GM12878 (cell line): Measurements from ENCODE around the gene L1TD1. TPM values are rescaled to one million over a fixed set of nuclear protein-coding genes. Genes with fewer than 3 reads are reported as not detected.

ENCODE experiments used
- ATAC-seq: fragments of 200-7000 bp; cut with Tn5 transposase; 3 replicates; pipeline ENCODE4 v1.9.1; 2020; ENCODE audit warnings: mild to moderate bottlenecking, moderate library complexity
- BruUV-seq: library from RNA; stranded (reverse); fragments of 400-500 nt; replicated peaks from 2 replicates; lab custom pipeline; 2021; lab: Mats Ljungman, UMichigan
- CTCF ChIA-PET: fragments of 300-600 bp; sonication (Branson Sonifier 250); formaldehyde crosslinking; extraction: SDS; loops from one replicate; lab custom pipeline; 2021; ENCODE audit warnings: inconsistent platforms; lab: Yijun Ruan, JAX
- POLR2A ChIA-PET: fragments of 350-600 bp; formaldehyde crosslinking; extraction: SDS; loops from one replicate; lab custom pipeline; 2021; ENCODE audit warnings: inconsistent platforms; lab: Charles Lee
- RAD21 ChIA-PET: fragments of 300-600 bp; sonication (Branson Sonifier 250); formaldehyde crosslinking; loops from one replicate; lab custom pipeline; 2023; ENCODE audit warnings: antibody characterized with exemption; ENCODE audit not compliant: unreplicated experiment; lab: Charles Lee
- SMC1A ChIA-PET: fragments of 300-600 bp; sonication (Branson Sonifier 250); formaldehyde crosslinking; loops from one replicate; lab custom pipeline; 2023; ENCODE audit not compliant: unreplicated experiment, uncharacterized antibody; lab: Charles Lee
- DNase-seq: peaks from one replicate; pipeline ENCODE4 v3.0.0-alpha.2; 2011; ENCODE audit warnings: low read depth, low spot score
- FAIRE-seq: peaks from 3 replicates; lab custom pipeline; 2011; peaks lifted over from hg19 to GRCh38; lab: Jason Lieb, UNC
- H2AFZ ChIP-seq: 2 replicates; pipeline ENCODE4 v1.6.0; 2011; ENCODE audit warnings: low read depth, low read length, control low read depth; ENCODE audit not compliant: control insufficient read depth
- H3K27ac ChIP-seq: 2 replicates; pipeline ENCODE4 v1.5.1; 2011; ENCODE audit warnings: control low read depth; ENCODE audit not compliant: control insufficient read depth, insufficient read depth
- H3K27me3 ChIP-seq, 2 experiments: replicated peaks in 1 of 2; 2 replicates each; pipeline versions ENCODE4 v1.6.0 to v1.6.1; 2011; ENCODE audit warnings: low read length in 1 of 2; ENCODE audit not compliant: control insufficient read depth in 2 of 2, insufficient read depth in 2 of 2
- H3K36me3 ChIP-seq, 2 experiments: 2 replicates each; pipeline ENCODE4 v1.5.1; 2011; ENCODE audit warnings: low read length in 1 of 2; ENCODE audit not compliant: control insufficient read depth in 2 of 2, insufficient read depth in 2 of 2
- H3K4me1 ChIP-seq: 2 replicates; pipeline ENCODE4 v1.6.1; 2011; ENCODE audit warnings: mild to moderate bottlenecking, low read length, moderate library complexity, mixed read lengths; ENCODE audit not compliant: control insufficient read depth, insufficient read depth
- H3K4me2 ChIP-seq: 2 replicates; pipeline ENCODE4 v1.6.0; 2011; ENCODE audit warnings: control low read depth; ENCODE audit not compliant: control insufficient read depth, insufficient read depth
- H3K4me3 ChIP-seq: fragments of 200-600 bp; sonication (generic); 2 replicates; pipeline ENCODE4 v1.5.1; 2016
- H3K79me2 ChIP-seq: 2 replicates; pipeline ENCODE4 v1.6.0; 2011; ENCODE audit warnings: low read length; ENCODE audit not compliant: control insufficient read depth, insufficient read depth
- H3K9ac ChIP-seq: 2 replicates; pipeline ENCODE4 v1.8.0; 2011; ENCODE audit warnings: low read length, control low read depth, mixed read lengths; ENCODE audit not compliant: control insufficient read depth, insufficient read depth
- H3K9me3 ChIP-seq: replicated peaks from 3 replicates; pipeline ENCODE4 v1.5.1; 2011; ENCODE audit warnings: mild to moderate bottlenecking, low read length; ENCODE audit not compliant: control insufficient read depth, insufficient read depth
- H4K20me1 ChIP-seq: 2 replicates; pipeline ENCODE4 v1.6.0; 2011; ENCODE audit not compliant: control insufficient read depth, insufficient read depth
- CBFB ChIP-seq: IDR thresholded peaks from 2 replicates; pipeline ENCODE4 v1.6.1; 2016; ENCODE audit warnings: antibody characterized with exemption, low read depth
- JUND ChIP-seq: IDR thresholded peaks from 2 replicates; pipeline ENCODE4 v1.6.1; 2012; ENCODE audit warnings: low read depth, mild to moderate bottlenecking, low read length, improper control_type of control experiment, moderate library complexity
- MEF2A ChIP-seq: IDR thresholded peaks from 2 replicates; pipeline ENCODE4 v1.6.1; 2011; ENCODE audit warnings: low read depth, mild to moderate bottlenecking, low read length, moderate library complexity; ENCODE audit not compliant: insufficient read depth
- NRF1 ChIP-seq: conservative IDR thresholded peaks from 2 replicates; pipeline ENCODE4 v1.6.1; 2011; ENCODE audit warnings: mild to moderate bottlenecking, low read depth, low read length, improper control_type of control experiment
- PAX8 ChIP-seq: fragments of 450-650 bp; IDR thresholded peaks from 2 replicates; pipeline ENCODE4 v1.6.1; 2017; ENCODE audit warnings: mild to moderate bottlenecking, moderate library complexity
- SRF ChIP-seq, 2 experiments: IDR thresholded peaks; 2 replicates each; pipeline ENCODE4 v1.6.1; 2011; ENCODE audit warnings: low read depth in 2 of 2, low read length in 2 of 2, mild to moderate bottlenecking in 1 of 2, moderate library complexity in 1 of 2
- ZBED1 ChIP-seq: IDR thresholded peaks from 2 replicates; pipeline ENCODE4 v1.6.1; 2016; ENCODE audit warnings: borderline replicate concordance
- WGBS: methylation state at CpG from one replicate; pipeline ENCODE4 v1.1.6; 2016; ENCODE audit warnings: low lambda C conversion rate; ENCODE audit not compliant: insufficient replicate concordance, insufficient coverage; ENCODE audit errors: missing lambda C conversion rate; 5-methylcytosine and 5-hydroxymethylcytosine counted together
- in situ Hi-C: fragments of 300-500 bp; cut with MboI; formaldehyde crosslinking; loops from 9 replicates; pipeline ENCODE4 v1.14.3; 2018; ENCODE audit warnings: mixed read lengths
- intact Hi-C: fragments of 100-400 bp; cut with micrococcal nuclease; formaldehyde crosslinking; loops from one replicate; pipeline ENCODE4 v1.14.2; 2022; ENCODE audit not compliant: unreplicated experiment
- polyA plus RNA-seq, 11 experiments: library from polyadenylated mRNA; depleted of rRNA in 4 of 11; unstranded in 6 of 11; stranded (reverse) in 5 of 11; fragments of >200 nt; fragmentation: Nextera tagmentation in 4 of 11; fragmentation: Illumina TruSeq in 1 of 11; extraction: Ambion mirVana in 4 of 11; extraction: Trizol in 1 of 11; gene quantifications; 1 replicate in 1 of 11; 2 replicates in 10 of 11; pipeline versions ENCODE4 v1.2.1 to v1.2.3, GENCODE V29; 2011 to 2016; ENCODE audit warnings: inconsistent platforms in 2 of 11, missing spikeins in 2 of 11, low read depth in 1 of 11
- total RNA-seq, 4 experiments: library from RNA; depleted of rRNA in 3 of 4; stranded (reverse); fragments of >200 nt in 3 of 4; fragmentation: Illumina TruSeq in 1 of 4; extraction: Trizol in 1 of 4; gene quantifications; 2 replicates each; pipeline versions ENCODE4 v1.2.1 to v1.2.3, GENCODE V29; 2013 to 2021
- TF ChIP-seq, protein P1 (sequence below): fragments of 450-650 bp; IDR thresholded peaks from 2 replicates; pipeline ENCODE4 v1.6.1; 2016; ENCODE audit warnings: mild to moderate bottlenecking
- TF ChIP-seq, protein P2 (sequence below): IDR thresholded peaks from 2 replicates; pipeline ENCODE4 v1.6.1; 2011; ENCODE audit warnings: borderline replicate concordance, low read depth, mild to moderate bottlenecking, moderate library complexity, low read length; ENCODE audit not compliant: insufficient read depth, poor library complexity, severe bottlenecking
- TF ChIP-seq, protein P3 (sequence below): fragments of 450-650 bp; IDR thresholded peaks from 2 replicates; pipeline ENCODE4 v1.6.1; 2017; ENCODE audit warnings: low read depth, mild to moderate bottlenecking, moderate library complexity
- TF ChIP-seq, protein P4 (sequence below): fragments of 450-650 bp; IDR thresholded peaks from 2 replicates; pipeline ENCODE4 v1.6.1; 2016; ENCODE audit warnings: mild to moderate bottlenecking

Gene L1TD1
- total and polyA plus RNA-seq, 10 of the 15 experiments (the other 5 are each of a cell fraction or from before 2014, with no cell fraction given) = 0.07 to 0.31 (median 0.21) TPM; not detected in 7

DNA sequence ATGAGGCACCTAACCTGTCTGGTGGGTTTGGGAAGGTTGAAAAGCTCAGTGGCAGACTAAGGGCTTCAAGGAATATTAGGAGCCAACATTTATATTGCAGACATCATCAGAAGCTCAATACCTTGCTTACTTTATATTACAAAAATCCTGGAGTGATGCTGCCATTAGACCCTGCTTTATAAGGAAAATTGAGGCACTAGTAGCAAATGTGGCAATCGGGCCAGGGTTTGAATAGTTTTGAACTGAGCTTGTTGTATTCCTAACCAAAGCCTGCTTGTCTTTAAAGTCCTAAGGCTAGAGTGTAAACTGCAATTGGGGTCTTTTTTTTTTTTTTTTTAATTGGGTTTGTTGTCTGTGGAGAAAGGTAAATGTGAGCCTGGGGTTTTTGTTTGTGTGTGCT lies 14.3 kb downstream of the L1TD1 start:
- DNase-seq = no peak
- TF ChIP-seq, protein P1, sequence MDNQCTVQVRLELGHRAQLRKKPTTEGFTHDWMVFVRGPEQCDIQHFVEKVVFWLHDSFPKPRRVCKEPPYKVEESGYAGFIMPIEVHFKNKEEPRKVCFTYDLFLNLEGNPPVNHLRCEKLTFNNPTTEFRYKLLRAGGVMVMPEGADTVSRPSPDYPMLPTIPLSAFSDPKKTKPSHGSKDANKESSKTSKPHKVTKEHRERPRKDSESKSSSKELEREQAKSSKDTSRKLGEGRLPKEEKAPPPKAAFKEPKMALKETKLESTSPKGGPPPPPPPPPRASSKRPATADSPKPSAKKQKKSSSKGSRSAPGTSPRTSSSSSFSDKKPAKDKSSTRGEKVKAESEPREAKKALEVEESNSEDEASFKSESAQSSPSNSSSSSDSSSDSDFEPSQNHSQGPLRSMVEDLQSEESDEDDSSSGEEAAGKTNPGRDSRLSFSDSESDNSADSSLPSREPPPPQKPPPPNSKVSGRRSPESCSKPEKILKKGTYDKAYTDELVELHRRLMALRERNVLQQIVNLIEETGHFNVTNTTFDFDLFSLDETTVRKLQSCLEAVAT = no peak
- TF ChIP-seq MEF2A (no peak), PAX8 (no peak), NRF1 (no peak), SRF (IDR thresholded peaks at IDR 0.05; ENCODE audit: low read depth in 2 of 2, low read length in 2 of 2) (no peak), ZBED1 (no peak), CBFB (no peak), JUND (no peak)
- TF ChIP-seq, protein P2, sequence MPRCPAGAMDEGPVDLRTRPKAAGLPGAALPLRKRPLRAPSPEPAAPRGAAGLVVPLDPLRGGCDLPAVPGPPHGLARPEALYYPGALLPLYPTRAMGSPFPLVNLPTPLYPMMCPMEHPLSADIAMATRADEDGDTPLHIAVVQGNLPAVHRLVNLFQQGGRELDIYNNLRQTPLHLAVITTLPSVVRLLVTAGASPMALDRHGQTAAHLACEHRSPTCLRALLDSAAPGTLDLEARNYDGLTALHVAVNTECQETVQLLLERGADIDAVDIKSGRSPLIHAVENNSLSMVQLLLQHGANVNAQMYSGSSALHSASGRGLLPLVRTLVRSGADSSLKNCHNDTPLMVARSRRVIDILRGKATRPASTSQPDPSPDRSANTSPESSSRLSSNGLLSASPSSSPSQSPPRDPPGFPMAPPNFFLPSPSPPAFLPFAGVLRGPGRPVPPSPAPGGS = no peak
- TF ChIP-seq, protein P3, sequence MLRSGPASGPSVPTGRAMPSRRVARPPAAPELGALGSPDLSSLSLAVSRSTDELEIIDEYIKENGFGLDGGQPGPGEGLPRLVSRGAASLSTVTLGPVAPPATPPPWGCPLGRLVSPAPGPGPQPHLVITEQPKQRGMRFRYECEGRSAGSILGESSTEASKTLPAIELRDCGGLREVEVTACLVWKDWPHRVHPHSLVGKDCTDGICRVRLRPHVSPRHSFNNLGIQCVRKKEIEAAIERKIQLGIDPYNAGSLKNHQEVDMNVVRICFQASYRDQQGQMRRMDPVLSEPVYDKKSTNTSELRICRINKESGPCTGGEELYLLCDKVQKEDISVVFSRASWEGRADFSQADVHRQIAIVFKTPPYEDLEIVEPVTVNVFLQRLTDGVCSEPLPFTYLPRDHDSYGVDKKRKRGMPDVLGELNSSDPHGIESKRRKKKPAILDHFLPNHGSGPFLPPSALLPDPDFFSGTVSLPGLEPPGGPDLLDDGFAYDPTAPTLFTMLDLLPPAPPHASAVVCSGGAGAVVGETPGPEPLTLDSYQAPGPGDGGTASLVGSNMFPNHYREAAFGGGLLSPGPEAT = no peak
- TF ChIP-seq, protein P4, sequence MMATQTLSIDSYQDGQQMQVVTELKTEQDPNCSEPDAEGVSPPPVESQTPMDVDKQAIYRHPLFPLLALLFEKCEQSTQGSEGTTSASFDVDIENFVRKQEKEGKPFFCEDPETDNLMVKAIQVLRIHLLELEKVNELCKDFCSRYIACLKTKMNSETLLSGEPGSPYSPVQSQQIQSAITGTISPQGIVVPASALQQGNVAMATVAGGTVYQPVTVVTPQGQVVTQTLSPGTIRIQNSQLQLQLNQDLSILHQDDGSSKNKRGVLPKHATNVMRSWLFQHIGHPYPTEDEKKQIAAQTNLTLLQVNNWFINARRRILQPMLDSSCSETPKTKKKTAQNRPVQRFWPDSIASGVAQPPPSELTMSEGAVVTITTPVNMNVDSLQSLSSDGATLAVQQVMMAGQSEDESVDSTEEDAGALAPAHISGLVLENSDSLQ = no peak
- Histone ChIP-seq H3K4me2 (no peak overlapping the region), H2AFZ (no peak overlapping the region), H3K4me3 (no peak overlapping the region), H4K20me1 (no peaks in the 10 kb centered on the region), H3K27me3 (no peaks in the 10 kb centered on the region), H3K9me3 (no peaks in the 10 kb centered on the region; the same call in 2 of the 3 replicates), H3K4me1 (no peaks in the 10 kb centered on the region), H3K9ac (no peak overlapping the region), H3K27ac (no peak overlapping the region), H3K36me3 (no peaks in the 10 kb centered on the region), H3K79me2 (no peaks in the 10 kb centered on the region)
- in situ Hi-C loops = no loop called here
- 4% methylated on average over 1 of the region's 1 CpG for WGBS
- ChIA-PET RAD21 (no interaction called here), POLR2A (no interaction called here), CTCF (no interaction called here), SMC1A (no interaction called here)
- intact Hi-C loops = no loop called here
- no peak for FAIRE-seq
- no TSS peak for BruUV-seq
- no peak for ATAC-seq
